K562 (cell line): Measurements from ENCODE around the gene BLM.

Experiments used
- CTCF ChIP-seq, 3 experiments: IDR thresholded peaks in 2 of 3; conservative IDR thresholded peaks in 1 of 3; 2 replicates each; pipeline ENCODE4 v1.5.1; 2011 to 2012; ENCODE audit warnings: low read length in 3 of 3, mild to moderate bottlenecking in 3 of 3, control low read depth in 2 of 3, improper control_type of control experiment in 1 of 3, inconsistent platforms in 1 of 3, low read depth in 1 of 3, mixed read lengths in 1 of 3, moderate library complexity in 1 of 3; ENCODE audit not compliant: insufficient read depth in 2 of 3
- GABPA ChIP-seq: fragments of 200-800 bp; sonication (Bioruptor generic); conservative IDR thresholded peaks from 2 replicates; pipeline ENCODE4 v1.6.1; 2016; ENCODE audit warnings: low read depth, missing genetic modification characterization, missing compliant biosample characterization
- SMARCC2 ChIP-seq: fragments of 450-650 bp; IDR thresholded peaks from 2 replicates; pipeline ENCODE4 v1.6.1; 2017; ENCODE audit warnings: antibody characterized with exemption, moderate library complexity, mild to moderate bottlenecking, low read depth
- ZNF707 ChIP-seq: fragments of 250-450 bp; sonication (Bioruptor Pico); conservative IDR thresholded peaks from 2 replicates; pipeline ENCODE4 v1.8.0; 2022; ENCODE audit warnings: inconsistent platforms, mild to moderate bottlenecking, moderate library complexity

GRCh38 chr15:90713081-90713480 lies 4.1 kb upstream of the BLM start:
- TF ChIP-seq ZNF707 (CRISPR knock-in tag) (no peak), CTCF (IDR thresholded peaks at IDR 0.05 in 2 of 3, conservative IDR thresholded peaks at IDR 0.05 in 1 of 3; ENCODE audit: insufficient read depth in 2 of 3, low read depth in 1 of 3, low read length in 3 of 3) (no peak), SMARCC2 (no peak), GABPA (tag) (no peak)
